HG02588 (cell line): Measurements from ENCODE around the gene ALDOB.
"Not testable (repeated sequence)": the region's sequence is repeated elsewhere in the genome, so short reads cannot be mapped to it uniquely, and the experiment has no call there.

Experiments
- ATAC-seq: cut with Tn5 transposase; IDR thresholded peaks from one replicate; pipeline ENCODE4 v1.9.1; 2021; ENCODE audit warnings: mild to moderate bottlenecking, moderate library complexity; ENCODE audit not compliant: unreplicated experiment

Gene ALDOB

GRCh38 chr9:101388507-101388993, 47.0 kb downstream of the ALDOB start:
- no peak for ATAC-seq

DNA sequence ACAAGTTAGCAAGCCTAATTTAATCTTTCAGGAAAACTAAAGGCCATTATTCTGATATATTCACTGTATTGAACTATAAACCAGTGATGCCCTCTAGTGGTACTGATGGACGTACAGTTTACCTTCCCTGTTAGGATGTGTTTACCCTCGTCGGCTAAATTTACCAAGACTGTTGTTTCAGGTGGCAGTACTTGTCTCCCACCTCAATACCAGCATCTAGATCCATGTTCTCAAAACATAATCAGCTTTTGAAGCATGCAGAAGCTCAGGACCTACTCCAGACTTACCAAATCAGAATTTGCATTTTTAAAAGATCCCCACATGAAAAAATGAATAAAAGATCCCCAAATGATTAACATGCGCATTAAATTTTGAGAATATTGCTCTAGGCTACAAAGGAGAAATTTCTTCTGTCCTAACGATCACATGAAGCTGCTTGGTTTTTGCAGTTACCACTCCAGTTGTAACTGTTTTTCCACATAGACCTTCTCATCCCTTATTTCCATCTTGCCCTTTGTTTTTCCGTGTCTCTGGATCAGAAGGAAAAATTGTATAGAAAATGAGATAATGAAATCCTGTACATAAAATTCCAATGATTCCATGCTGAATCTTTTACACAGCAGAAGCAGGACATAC, 47.6 kb downstream of the ALDOB start:
- no peak for ATAC-seq

GRCh38 chr9:101384873-101385536, 50.6 kb downstream of the ALDOB start, which contains the start of gene BAAT:
TSS of gene BAAT (minus strand) at chr9:101385006. CDS start at chr9:101371404, 13,602 bp downstream.
- not testable (repeated sequence) for ATAC-seq

DNA sequence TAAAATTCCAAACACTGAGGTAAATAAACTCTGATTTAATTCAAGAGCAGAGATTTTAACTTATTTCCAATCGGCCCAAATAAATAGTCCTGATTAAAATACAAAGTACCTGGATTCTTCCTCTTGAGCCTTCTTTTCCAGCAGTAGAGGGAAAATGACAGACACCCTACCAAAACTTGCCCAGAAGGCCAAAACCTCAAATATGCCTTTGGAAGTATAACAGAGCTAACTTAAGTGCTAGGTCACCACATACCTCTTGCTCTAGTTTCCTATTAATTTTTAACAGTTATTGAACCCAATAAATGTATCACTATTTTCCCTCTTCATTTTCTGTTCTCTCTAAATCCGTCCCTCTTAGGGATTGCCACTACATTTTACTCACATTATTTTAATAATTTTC, 52.2 kb downstream of the ALDOB start:
- no peak for ATAC-seq

GRCh38 chr9:101381833-101382342, 53.7 kb downstream of the ALDOB start:
- ATAC-seq: no peak

GRCh38 chr9:101381118-101381517, 54.5 kb downstream of the ALDOB start:
- ATAC-seq: no peak

DNA sequence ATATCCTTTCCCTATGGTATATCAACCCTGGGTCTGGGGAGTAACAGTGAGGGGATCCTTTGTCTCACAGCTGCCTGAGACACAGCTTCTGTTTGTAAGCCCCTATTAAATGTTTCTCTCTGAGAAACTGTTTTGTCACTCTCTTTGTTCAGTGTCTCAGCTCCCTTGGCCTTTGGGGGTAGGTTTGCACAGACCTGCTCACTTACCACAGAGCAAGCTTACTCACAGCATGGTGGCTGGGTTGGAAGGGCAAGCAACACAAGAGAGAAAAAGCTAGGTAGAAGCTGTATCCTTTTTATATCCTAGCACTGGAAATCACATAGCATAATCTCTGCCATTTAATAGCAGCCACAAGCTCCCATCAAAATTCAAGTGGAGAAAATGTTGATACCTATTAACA, 55.3 kb downstream of the ALDOB start:
- no peak for ATAC-seq

DNA sequence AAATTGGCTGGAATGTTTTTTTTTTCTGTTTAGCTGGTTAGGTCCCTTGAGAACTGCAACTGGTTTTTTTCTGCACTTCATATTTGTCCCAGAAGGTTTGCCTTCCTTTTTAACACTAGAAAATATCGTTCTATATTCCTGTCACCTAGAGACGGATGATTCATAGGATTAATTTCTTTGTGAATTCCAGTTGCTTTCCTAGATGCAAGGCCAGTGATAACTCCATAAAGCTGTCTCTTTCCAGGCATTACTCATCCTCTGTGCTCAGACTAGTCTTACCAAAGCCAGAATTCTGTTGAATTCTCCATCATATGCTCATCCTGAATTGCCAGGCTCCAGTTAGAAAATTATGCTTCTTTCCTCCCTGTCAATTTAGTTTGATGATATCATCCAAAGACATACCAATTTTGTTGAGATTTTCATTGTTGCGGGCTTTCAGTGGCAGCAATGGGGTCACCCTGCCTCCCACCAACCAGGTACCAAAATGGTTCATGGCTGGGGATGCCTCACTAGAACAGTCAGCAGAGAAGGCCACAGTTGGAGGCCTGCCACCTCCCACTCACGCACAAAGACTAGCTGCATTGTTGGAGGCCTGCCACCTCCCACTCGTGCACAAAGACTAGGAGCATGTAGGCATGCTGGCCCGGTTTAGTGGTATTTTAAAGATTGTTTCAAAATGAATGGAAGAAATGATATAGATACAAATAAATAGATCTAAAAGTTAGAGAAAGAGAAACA, 59.3 kb downstream of the ALDOB start:
- ATAC-seq: no peak

DNA sequence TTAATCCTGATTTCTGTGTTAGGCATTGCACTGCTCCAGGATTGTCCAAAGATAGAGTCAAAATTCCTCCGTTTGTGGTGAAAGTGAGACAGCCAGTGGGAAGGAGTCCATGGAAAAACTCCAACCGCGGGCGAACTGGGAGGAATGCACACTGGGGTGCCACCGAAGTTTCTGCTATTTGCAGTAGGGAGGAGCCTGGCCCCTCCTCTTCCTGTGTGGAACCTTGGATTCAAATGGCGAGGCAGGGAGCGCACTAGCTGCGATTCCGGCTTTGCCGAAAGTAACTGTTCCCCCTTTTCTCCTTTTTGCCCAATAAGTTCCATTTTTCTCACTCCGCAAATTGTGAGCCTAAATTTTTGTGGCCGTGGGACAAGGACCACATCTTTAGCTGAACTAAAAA, 60.0 kb downstream of the ALDOB start:
- no peak for ATAC-seq

DNA sequence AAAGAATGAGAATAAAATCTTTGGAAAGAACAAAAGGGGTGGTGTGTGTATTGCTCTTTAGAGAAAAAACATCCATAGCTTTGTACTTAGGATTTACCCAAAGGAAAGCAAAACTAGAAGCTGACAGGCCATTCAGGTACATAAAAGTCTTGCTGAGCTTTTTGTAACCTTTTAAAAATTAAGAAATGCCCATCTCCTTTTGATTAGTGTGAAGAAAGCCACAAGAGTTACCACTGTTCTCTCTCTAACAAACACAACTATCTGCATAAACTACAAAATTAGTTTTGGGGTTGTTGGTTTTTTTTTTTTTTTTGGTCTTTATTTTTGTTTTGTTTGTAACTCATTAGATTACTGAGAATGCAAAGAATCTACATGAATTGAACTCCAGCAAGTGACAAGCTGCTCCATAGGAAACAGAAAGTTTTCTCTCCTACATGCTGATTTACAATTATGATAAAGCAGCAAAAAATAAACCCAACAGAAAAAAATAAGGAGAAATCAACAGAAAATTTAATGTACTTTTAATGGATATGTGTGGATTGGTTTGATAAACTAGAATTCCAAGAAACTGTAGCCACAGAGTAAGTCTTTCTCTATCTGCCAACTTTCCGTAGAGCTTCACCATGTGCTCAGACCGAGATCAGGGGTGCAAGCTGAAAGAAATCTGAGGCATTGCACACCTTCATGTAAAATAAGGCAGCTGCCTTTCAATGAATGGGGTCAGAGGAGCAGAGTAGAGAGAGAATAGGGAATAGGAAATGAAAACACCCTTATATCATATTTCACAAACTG, 63.1 kb downstream of the ALDOB start:
- ATAC-seq: no peak

- no peak for ATAC-seq
These were observed 63.8 kb downstream of the ALDOB start for GRCh38 chr9:101371813-101372212.
